ENCODE data around the gene RORB. TPM values are rescaled to one million over a fixed set of nuclear protein-coding genes. Genes with fewer than 3 reads are reported as not detected.

Gene RORB
- total and polyA plus RNA-seq, 9 donors = 0.04 to 0.40 (median 0.08) TPM

GRCh38 chr9:74728176-74728575 lies 231.0 kb downstream of the RORB start:
- Histone ChIP-seq H3K4me3 (ENCODE audit: low read length) (no peak overlapping the region), H3K27me3 (ENCODE audit: control insufficient read depth, insufficient read depth, low read length) (no peaks in the 10 kb centered on the region), H3K36me3 (ENCODE audit: control insufficient read depth, insufficient read depth, low read length) (no peaks in the 10 kb centered on the region), H3K4me1 (ENCODE audit: control insufficient read depth, insufficient read depth, low read length) (no peaks in the 10 kb centered on the region), H3K27ac (ENCODE audit: low read length) (no peak overlapping the region), H3K9me3 (replicated peaks; ENCODE audit: control insufficient read depth, low read depth, low read length) (no peaks in the 10 kb centered on the region)
- WGBS (ENCODE audit: insufficient coverage) = no CpG with 5 or more reads among the region's 7 CpGs
- no peak for DNase-seq

- DNase-seq = peak; percentile 11
- no peaks in the 10 kb centered on the region for H3K9me3 ChIP-seq (replicated peaks; ENCODE audit: control insufficient read depth, low read depth, low read length)
- no peaks in the 10 kb centered on the region for H3K36me3 ChIP-seq (ENCODE audit: control insufficient read depth, insufficient read depth, low read length)
- H3K27ac ChIP-seq (ENCODE audit: low read length) = no peak overlapping the region
- H3K4me3 ChIP-seq (ENCODE audit: low read length) = no peak overlapping the region
- H3K27me3 ChIP-seq (ENCODE audit: control insufficient read depth, insufficient read depth, low read length) = no peaks in the 10 kb centered on the region
- no peaks in the 10 kb centered on the region for H3K4me1 ChIP-seq (ENCODE audit: control insufficient read depth, insufficient read depth, low read length)
- WGBS (ENCODE audit: insufficient coverage) = 38% methylated on average over 2 of the region's 9 CpGs
These were observed 232.1 kb downstream of the RORB start for GRCh38 chr9:74729136-74729695.

GRCh38 chr9:74735761-74736160 lies 238.6 kb downstream of the RORB start:
- Histone ChIP-seq H3K9me3 (replicated peaks; ENCODE audit: control insufficient read depth, low read depth, low read length) (no peaks in the 10 kb centered on the region), H3K4me3 (ENCODE audit: low read length) (no peak overlapping the region), H3K4me1 (ENCODE audit: control insufficient read depth, insufficient read depth, low read length) (no peaks in the 10 kb centered on the region), H3K27me3 (ENCODE audit: control insufficient read depth, insufficient read depth, low read length) (no peaks in the 10 kb centered on the region), H3K27ac (ENCODE audit: low read length) (no peak overlapping the region), H3K36me3 (ENCODE audit: control insufficient read depth, insufficient read depth, low read length) (no peaks in the 10 kb centered on the region)
- DNase-seq = no peak
- WGBS (ENCODE audit: insufficient coverage) = 80% methylated on average over 2 of the region's 4 CpGs

GRCh38 chr9:74736646-74737045 lies 239.5 kb downstream of the RORB start:
- Histone ChIP-seq H3K9me3 (replicated peaks; ENCODE audit: control insufficient read depth, low read depth, low read length) (no peaks in the 10 kb centered on the region), H3K36me3 (ENCODE audit: control insufficient read depth, insufficient read depth, low read length) (no peaks in the 10 kb centered on the region), H3K27me3 (ENCODE audit: control insufficient read depth, insufficient read depth, low read length) (peaks cover 2% of the 10 kb centered on the region), H3K27ac (ENCODE audit: low read length) (no peak overlapping the region), H3K4me1 (ENCODE audit: control insufficient read depth, insufficient read depth, low read length) (no peaks in the 10 kb centered on the region), H3K4me3 (ENCODE audit: low read length) (no peak overlapping the region)
- no CpG with 5 or more reads among the region's 4 CpGs for WGBS (ENCODE audit: insufficient coverage)
- DNase-seq = no peak

GRCh38 chr9:74742191-74742790 lies 245.2 kb downstream of the RORB start:
- H3K9me3 ChIP-seq (replicated peaks; ENCODE audit: control insufficient read depth, low read depth, low read length) = no peaks in the 10 kb centered on the region
- H3K4me3 ChIP-seq (ENCODE audit: low read length) = no peak overlapping the region
- no peak for DNase-seq
- no peak overlapping the region for H3K27ac ChIP-seq (ENCODE audit: low read length)
- WGBS (ENCODE audit: insufficient coverage) = no CpG with 5 or more reads among the region's 1 CpG
- peaks cover 2% of the 10 kb centered on the region for H3K27me3 ChIP-seq (ENCODE audit: control insufficient read depth, insufficient read depth, low read length)
- H3K36me3 ChIP-seq (ENCODE audit: control insufficient read depth, insufficient read depth, low read length) = no peaks in the 10 kb centered on the region
- H3K4me1 ChIP-seq (ENCODE audit: control insufficient read depth, insufficient read depth, low read length) = no peaks in the 10 kb centered on the region

All from muscle of leg (tissue), 11 donors.